GM21619 (cell line): ENCODE data around the gene CNOT1.
A peak's percentile ranks its signal among the peaks of the same experiment; 100 is the strongest.
"Not testable (repeated sequence)": the region's sequence is repeated elsewhere in the genome, so short reads cannot be mapped to it uniquely, and the experiment has no call there.

ENCODE experiments used
- ATAC-seq: cut with Tn5 transposase; IDR thresholded peaks from one replicate; pipeline ENCODE4 v1.9.1; 2021; ENCODE audit not compliant: unreplicated experiment

Gene CNOT1

GRCh38 chr16:58638148-58639036, 8.8 kb upstream of the CNOT1 start:
- ATAC-seq, result no peak

- ATAC-seq, result not testable (repeated sequence)
These were observed 7.4 kb upstream of the CNOT1 start for GRCh38 chr16:58637021-58637420.

- ATAC-seq, result no peak
These were observed 6.8 kb upstream of the CNOT1 start for GRCh38 chr16:58636466-58636865.

GRCh38 chr16:58635502-58635901, 5.9 kb upstream of the CNOT1 start:
- no peak for ATAC-seq

GRCh38 chr16:58634265-58634802, 4.7 kb upstream of the CNOT1 start:
- ATAC-seq, result no peak

GRCh38 chr16:58628845-58629732, 537 bp downstream of the CNOT1 start:
- peak; percentile 0 for ATAC-seq

GRCh38 chr16:58624209-58624608, 5.4 kb downstream of the CNOT1 start:
- no peak for ATAC-seq

GRCh38 chr16:58620396-58620795, 9.2 kb downstream of the CNOT1 start:
- no peak for ATAC-seq

- ATAC-seq, result no peak
These were observed 14.3 kb downstream of the CNOT1 start for GRCh38 chr16:58615280-58615679.

- no peak for ATAC-seq
These were observed 14.8 kb downstream of the CNOT1 start for GRCh38 chr16:58614860-58615259.

GRCh38 chr16:58614212-58614611, 15.4 kb downstream of the CNOT1 start:
- no peak for ATAC-seq

GRCh38 chr16:58612965-58613364, 16.7 kb downstream of the CNOT1 start:
- ATAC-seq, result not testable (repeated sequence)

- ATAC-seq, result no peak
These were observed 21.0 kb downstream of the CNOT1 start for GRCh38 chr16:58608601-58609136.

- no peak for ATAC-seq
These were observed 24.1 kb downstream of the CNOT1 start for GRCh38 chr16:58605562-58605961.

GRCh38 chr16:58591083-58591482, 38.5 kb downstream of the CNOT1 start:
- ATAC-seq, result no peak

GRCh38 chr16:58589326-58589905, 40.2 kb downstream of the CNOT1 start:
- ATAC-seq, result no peak

GRCh38 chr16:58588406-58588805, 41.2 kb downstream of the CNOT1 start:
- ATAC-seq, result no peak

- ATAC-seq, result no peak
These were observed 43.1 kb downstream of the CNOT1 start for GRCh38 chr16:58586340-58587030.

- no peak for ATAC-seq
These were observed 44.7 kb downstream of the CNOT1 start for GRCh38 chr16:58584831-58585505.
